Measurements from ENCODE around the gene ST8SIA5.
A peak's percentile ranks its signal among the peaks of the same experiment; 100 is the strongest.

The ST8SIA5 gene

DNA sequence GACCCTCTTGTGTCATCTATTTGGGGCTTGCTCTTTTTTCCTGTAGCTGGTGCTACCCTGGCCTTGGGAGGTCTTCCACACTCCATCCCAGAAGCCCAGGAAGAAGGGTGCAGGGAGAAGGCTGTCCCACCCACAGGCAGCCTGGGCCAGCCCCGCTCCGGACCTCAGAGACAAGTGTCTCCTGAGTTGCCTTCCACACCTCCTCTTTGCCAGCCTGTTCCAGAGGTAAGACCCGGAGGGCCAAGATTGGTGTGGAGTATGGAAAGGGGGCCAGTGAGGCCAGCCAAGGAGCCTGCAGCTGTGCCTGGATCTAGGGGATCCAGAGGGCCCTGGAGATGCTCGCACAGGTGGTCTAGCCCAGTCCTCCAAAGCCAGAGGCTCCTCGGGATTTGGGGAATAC lies 40.5 kb downstream of the ST8SIA5 start:
- H3K79me2 ChIP-seq (ENCODE audit: control insufficient read depth, low read length): no peaks in the 10 kb centered on the region
- H3K4me2 ChIP-seq (ENCODE audit: low read length): no peak overlapping the region
- no peak for TF ChIP-seq EZH2phosphoT487 (IDR thresholded peaks at IDR 0.05; ENCODE audit: borderline replicate concordance, low read length)
- TF ChIP-seq, protein P1, sequence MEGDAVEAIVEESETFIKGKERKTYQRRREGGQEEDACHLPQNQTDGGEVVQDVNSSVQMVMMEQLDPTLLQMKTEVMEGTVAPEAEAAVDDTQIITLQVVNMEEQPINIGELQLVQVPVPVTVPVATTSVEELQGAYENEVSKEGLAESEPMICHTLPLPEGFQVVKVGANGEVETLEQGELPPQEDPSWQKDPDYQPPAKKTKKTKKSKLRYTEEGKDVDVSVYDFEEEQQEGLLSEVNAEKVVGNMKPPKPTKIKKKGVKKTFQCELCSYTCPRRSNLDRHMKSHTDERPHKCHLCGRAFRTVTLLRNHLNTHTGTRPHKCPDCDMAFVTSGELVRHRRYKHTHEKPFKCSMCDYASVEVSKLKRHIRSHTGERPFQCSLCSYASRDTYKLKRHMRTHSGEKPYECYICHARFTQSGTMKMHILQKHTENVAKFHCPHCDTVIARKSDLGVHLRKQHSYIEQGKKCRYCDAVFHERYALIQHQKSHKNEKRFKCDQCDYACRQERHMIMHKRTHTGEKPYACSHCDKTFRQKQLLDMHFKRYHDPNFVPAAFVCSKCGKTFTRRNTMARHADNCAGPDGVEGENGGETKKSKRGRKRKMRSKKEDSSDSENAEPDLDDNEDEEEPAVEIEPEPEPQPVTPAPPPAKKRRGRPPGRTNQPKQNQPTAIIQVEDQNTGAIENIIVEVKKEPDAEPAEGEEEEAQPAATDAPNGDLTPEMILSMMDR (IDR thresholded peaks at IDR 0.05; ENCODE audit: low read depth, low read length, poor library complexity, severe bottlenecking): no peak

DNA sequence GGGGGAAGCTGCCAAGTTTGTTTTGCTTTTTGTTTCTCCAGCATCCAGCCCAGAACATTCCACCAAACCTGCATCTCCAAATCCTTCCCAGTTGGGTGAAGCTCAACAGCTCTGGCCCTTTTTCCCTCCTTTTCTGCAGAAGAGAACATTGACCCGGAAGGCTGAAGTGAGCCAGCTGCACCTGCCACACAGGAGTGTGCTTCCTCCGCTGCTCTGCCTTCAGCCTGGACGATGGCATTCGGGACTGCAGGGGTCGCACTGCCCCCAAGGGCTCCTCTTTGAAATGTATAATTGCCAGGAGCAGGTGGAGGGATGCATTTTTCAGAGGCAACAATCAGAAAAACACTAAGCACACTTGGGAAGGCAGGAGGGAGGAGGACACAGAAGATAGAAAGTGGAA lies 41.8 kb downstream of the ST8SIA5 start:
- H3K79me2 ChIP-seq (ENCODE audit: control insufficient read depth, low read length): no peaks in the 10 kb centered on the region
- TF ChIP-seq, protein P1 (IDR thresholded peaks at IDR 0.05; ENCODE audit: low read depth, low read length, poor library complexity, severe bottlenecking): no peak
- TF ChIP-seq EZH2phosphoT487 (IDR thresholded peaks at IDR 0.05; ENCODE audit: borderline replicate concordance, low read length): no peak
- H4K20me1 ChIP-seq (ENCODE audit: control insufficient read depth, insufficient read depth, low read depth, low read length): no peaks in the 10 kb centered on the region
- no peaks in the 10 kb centered on the region for H3K36me3 ChIP-seq (ENCODE audit: control insufficient read depth, low read length)
- H3F3A ChIP-seq (ENCODE audit: control insufficient read depth, insufficient read depth): no peaks in the 10 kb centered on the region
- H3K9me3 ChIP-seq (ENCODE audit: control insufficient read depth, insufficient read depth, low read length): no peaks in the 10 kb centered on the region
- peaks cover 8% of the 10 kb centered on the region for H3K27me3 ChIP-seq (ENCODE audit: control insufficient read depth, low read length)
- H3K4me1 ChIP-seq (ENCODE audit: control insufficient read depth, low read length): peaks cover 73% of the 10 kb centered on the region
- H3K9me2 ChIP-seq (replicated peaks; ENCODE audit: control insufficient read depth, low read length): no peaks in the 10 kb centered on the region
- H3K4me3 ChIP-seq (ENCODE audit: low read length): no peak overlapping the region
- H3K27ac ChIP-seq (ENCODE audit: low read depth, low read length): no peak overlapping the region
- H3K4me2 ChIP-seq (ENCODE audit: low read length): no peak overlapping the region

More for the DNA sequence above, 40.5 kb downstream of the ST8SIA5 start:
- Histone ChIP-seq H3K27ac (ENCODE audit: low read depth, low read length) (no peak overlapping the region), H3K36me3 (ENCODE audit: control insufficient read depth, low read length) (no peaks in the 10 kb centered on the region), H3K4me3 (ENCODE audit: low read length) (no peak overlapping the region), H3K9me3 (ENCODE audit: control insufficient read depth, insufficient read depth, low read length) (no peaks in the 10 kb centered on the region), H3K9me2 (replicated peaks; ENCODE audit: control insufficient read depth, low read length) (no peaks in the 10 kb centered on the region), H3K27me3 (ENCODE audit: control insufficient read depth, low read length) (peaks cover 8% of the 10 kb centered on the region), H3K4me1 (ENCODE audit: control insufficient read depth, low read length) (peaks cover 60% of the 10 kb centered on the region), H3F3A (ENCODE audit: control insufficient read depth, insufficient read depth) (no peaks in the 10 kb centered on the region), H4K20me1 (ENCODE audit: control insufficient read depth, insufficient read depth, low read depth, low read length) (no peaks in the 10 kb centered on the region)

DNA sequence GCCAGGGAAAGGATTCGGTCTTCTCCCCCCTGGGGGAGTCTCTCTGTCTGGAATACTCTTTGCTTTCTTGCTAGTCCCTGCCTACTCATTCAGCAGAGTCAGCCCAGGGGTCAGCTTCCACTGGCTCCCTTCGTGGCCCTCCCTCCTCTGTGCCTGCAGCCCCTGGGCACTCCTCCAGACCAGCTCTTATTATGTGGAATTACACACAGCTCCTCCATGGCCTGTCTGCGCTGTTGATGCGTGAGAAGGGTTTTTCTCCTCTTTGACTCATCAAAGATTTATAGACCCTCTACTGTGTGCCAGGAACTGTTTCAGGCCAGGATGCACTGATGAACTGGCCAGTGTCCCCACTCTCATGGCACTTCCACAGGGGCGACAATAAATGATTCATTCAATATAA lies 44.4 kb downstream of the ST8SIA5 start:
- Histone ChIP-seq H3K27ac (ENCODE audit: low read depth, low read length) (peak overlapping the region; percentile 77), H3F3A (ENCODE audit: control insufficient read depth, insufficient read depth) (no peaks in the 10 kb centered on the region; the same call in 1 of the 2 replicates), H3K4me2 (ENCODE audit: low read length) (peak overlapping the region; percentile 87), H3K79me2 (ENCODE audit: control insufficient read depth, low read length) (no peaks in the 10 kb centered on the region), H3K9me3 (ENCODE audit: control insufficient read depth, insufficient read depth, low read length) (no peaks in the 10 kb centered on the region), H3K4me1 (ENCODE audit: control insufficient read depth, low read length) (peaks cover 66% of the 10 kb centered on the region), H3K4me3 (ENCODE audit: low read length) (peak overlapping the region; percentile 67), H3K27me3 (ENCODE audit: control insufficient read depth, low read length) (no peaks in the 10 kb centered on the region), H3K36me3 (ENCODE audit: control insufficient read depth, low read length) (no peaks in the 10 kb centered on the region), H4K20me1 (ENCODE audit: control insufficient read depth, insufficient read depth, low read depth, low read length) (no peaks in the 10 kb centered on the region), H3K9me2 (replicated peaks; ENCODE audit: control insufficient read depth, low read length) (no peaks in the 10 kb centered on the region)
- TF ChIP-seq, protein P1 (IDR thresholded peaks at IDR 0.05; ENCODE audit: low read depth, low read length, poor library complexity, severe bottlenecking): no peak
- TF ChIP-seq EZH2phosphoT487 (IDR thresholded peaks at IDR 0.05; ENCODE audit: borderline replicate concordance, low read length): no peak
